HepG2 (cell line): ENCODE data around the gene FCHO1. TPM values are rescaled to one million over a fixed set of nuclear protein-coding genes. Genes with fewer than 3 reads are reported as not detected.

Experiments
- EHMT2 ChIP-seq: fragments of 200-600 bp; sonication (generic); IDR thresholded peaks from 2 replicates; pipeline ENCODE4 v1.7.0; 2017; ENCODE audit warnings: antibody characterized with exemption, low read depth, low read length, borderline replicate concordance
- FOXK1 ChIP-seq: sonication (generic); formaldehyde crosslinking; IDR thresholded peaks from 2 replicates; pipeline ENCODE4 v1.4.0; 2020; ENCODE audit warnings: low read depth, missing genetic modification reagents, borderline replicate concordance
- HMG20A ChIP-seq: IDR thresholded peaks from 2 replicates; pipeline ENCODE4 v1.6.1; 2016; ENCODE audit warnings: borderline replicate concordance
- HMGA1 ChIP-seq: sonication (generic); formaldehyde crosslinking; conservative IDR thresholded peaks from 2 replicates; pipeline ENCODE4 v1.4.0; 2020; ENCODE audit warnings: missing genetic modification reagents
- KDM5B ChIP-seq: sonication (generic); formaldehyde crosslinking; IDR thresholded peaks from 2 replicates; pipeline ENCODE4 v1.4.0; 2020; ENCODE audit warnings: missing genetic modification reagents, mild to moderate bottlenecking, borderline replicate concordance
- NCOR1 ChIP-seq: fragments of 200-600 bp; sonication (generic); IDR thresholded peaks from 2 replicates; pipeline ENCODE4 v1.7.0; 2017; ENCODE audit warnings: antibody characterized with exemption, low read length, borderline replicate concordance
- NPAS2 ChIP-seq: sonication (generic); formaldehyde crosslinking; IDR thresholded peaks from 2 replicates; pipeline ENCODE4 v1.8.0; 2022; ENCODE audit warnings: mild to moderate bottlenecking, missing genetic modification reagents, borderline replicate concordance
- PITX1 ChIP-seq: sonication (generic); formaldehyde crosslinking; IDR thresholded peaks from 2 replicates; pipeline ENCODE4 v1.5.1; 2020; ENCODE audit warnings: mild to moderate bottlenecking, missing genetic modification reagents
- PRMT3 ChIP-seq: sonication (generic); formaldehyde crosslinking; IDR thresholded peaks from 2 replicates; pipeline ENCODE4 v1.8.1; 2022; ENCODE audit warnings: low read depth, mild to moderate bottlenecking, moderate library complexity, missing genetic modification reagents, borderline replicate concordance
- RFXANK ChIP-seq: IDR thresholded peaks from 2 replicates; pipeline ENCODE4 v1.6.1; 2016
- SIX1 ChIP-seq: sonication (generic); formaldehyde crosslinking; IDR thresholded peaks from 2 replicates; pipeline ENCODE4 v1.4.0; 2020; ENCODE audit warnings: missing genetic modification reagents, borderline replicate concordance
- SMARCC2 ChIP-seq: fragments of 450-650 bp; IDR thresholded peaks from 2 replicates; pipeline ENCODE4 v1.6.1; 2017; ENCODE audit warnings: antibody characterized with exemption, mild to moderate bottlenecking
- SNAI1 ChIP-seq: sonication (generic); formaldehyde crosslinking; IDR thresholded peaks from 2 replicates; pipeline ENCODE4 v1.5.0; 2020; ENCODE audit warnings: mild to moderate bottlenecking, missing genetic modification reagents, borderline replicate concordance
- ZNF674 ChIP-seq: sonication (generic); formaldehyde crosslinking; IDR thresholded peaks from 2 replicates; pipeline ENCODE4 v1.5.0; 2020; ENCODE audit warnings: low read depth, mild to moderate bottlenecking, missing genetic modification reagents
- ZNF766 ChIP-seq: sonication (generic); formaldehyde crosslinking; IDR thresholded peaks from 2 replicates; pipeline ENCODE4 v1.5.0; 2020; ENCODE audit warnings: missing genetic modification reagents, borderline replicate concordance
- ZSCAN31 ChIP-seq: sonication (generic); formaldehyde crosslinking; IDR thresholded peaks from 2 replicates; pipeline ENCODE4 v1.5.0; 2020; ENCODE audit warnings: low read depth, mild to moderate bottlenecking, missing genetic modification reagents
- ZZZ3 ChIP-seq: sonication (generic); formaldehyde crosslinking; IDR thresholded peaks from 2 replicates; pipeline ENCODE4 v1.4.0; 2020; ENCODE audit warnings: missing genetic modification reagents, mild to moderate bottlenecking, borderline replicate concordance
- polyA plus RNA-seq, 8 experiments: library from polyadenylated mRNA; depleted of rRNA in 3 of 8; stranded (reverse) in 7 of 8; unstranded in 1 of 8; fragments of >200 nt; fragmentation: Illumina TruSeq in 4 of 8; extraction: Trizol in 4 of 8; gene quantifications; 2 replicates each; pipeline versions ENCODE4 v1.2.1 to v1.2.3, GENCODE V29; 2011 to 2016; ENCODE audit warnings: low read depth in 4 of 8, missing spikeins in 1 of 8, mixed read lengths in 1 of 8; ENCODE audit not compliant: insufficient read depth in 1 of 8
- total RNA-seq, 5 experiments: library from RNA; depleted of rRNA; stranded (reverse); fragments of >200 nt; fragmentation: Illumina TruSeq; extraction: Trizol; gene quantifications; 2 replicates each; pipeline ENCODE4 v1.2.3, GENCODE V29; 2016; ENCODE audit warnings: low read depth in 1 of 5
- TF ChIP-seq, protein P1 (sequence below): sonication (generic); formaldehyde crosslinking; IDR thresholded peaks from 2 replicates; pipeline ENCODE4 v1.4.0; 2020; ENCODE audit warnings: missing genetic modification reagents, borderline replicate concordance
- TF ChIP-seq, protein P2 (sequence below): sonication (generic); formaldehyde crosslinking; IDR thresholded peaks from 2 replicates; pipeline ENCODE4 v1.4.0; 2020; ENCODE audit warnings: missing genetic modification reagents, mild to moderate bottlenecking, borderline replicate concordance
- TF ChIP-seq, protein P3 (sequence below): sonication (generic); formaldehyde crosslinking; IDR thresholded peaks from 2 replicates; pipeline ENCODE4 v1.4.0; 2020; ENCODE audit warnings: missing genetic modification reagents

The FCHO1 gene
- total and polyA plus RNA-seq, 2 of the 13 experiments (the other 11 are each of a cell fraction or from before 2014, with no cell fraction given), result 1.3 to 3.1 TPM

DNA sequence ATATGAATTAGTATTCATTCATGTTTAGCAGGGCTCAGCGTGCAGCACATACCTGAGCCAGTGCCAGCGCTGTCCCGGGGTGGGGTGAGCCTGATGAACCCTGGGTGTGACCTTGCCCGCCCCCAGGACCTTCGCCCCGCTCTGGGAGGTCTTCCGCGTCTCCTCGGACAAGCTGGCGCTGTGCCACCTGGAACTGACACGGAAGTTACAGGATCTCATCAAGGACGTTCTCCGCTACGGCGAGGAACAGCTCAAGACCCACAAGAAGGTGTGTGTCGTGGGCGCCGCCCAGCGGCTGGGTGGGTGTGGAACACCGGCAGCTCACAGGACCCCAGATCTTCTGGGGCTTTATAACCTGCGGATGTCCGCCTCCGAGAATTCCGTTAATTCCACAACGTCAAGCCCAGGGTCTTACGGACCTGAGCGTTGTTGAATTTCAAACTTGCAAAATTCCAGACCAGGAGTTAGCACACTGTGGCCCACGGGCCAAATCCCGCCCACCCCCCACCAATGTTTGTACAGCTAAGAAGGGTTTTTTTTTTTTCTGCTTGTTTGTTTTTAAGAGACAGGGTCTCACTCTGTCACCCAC is 15.4 kb downstream of the FCHO1 start (continued):
- TF ChIP-seq, protein P1, sequence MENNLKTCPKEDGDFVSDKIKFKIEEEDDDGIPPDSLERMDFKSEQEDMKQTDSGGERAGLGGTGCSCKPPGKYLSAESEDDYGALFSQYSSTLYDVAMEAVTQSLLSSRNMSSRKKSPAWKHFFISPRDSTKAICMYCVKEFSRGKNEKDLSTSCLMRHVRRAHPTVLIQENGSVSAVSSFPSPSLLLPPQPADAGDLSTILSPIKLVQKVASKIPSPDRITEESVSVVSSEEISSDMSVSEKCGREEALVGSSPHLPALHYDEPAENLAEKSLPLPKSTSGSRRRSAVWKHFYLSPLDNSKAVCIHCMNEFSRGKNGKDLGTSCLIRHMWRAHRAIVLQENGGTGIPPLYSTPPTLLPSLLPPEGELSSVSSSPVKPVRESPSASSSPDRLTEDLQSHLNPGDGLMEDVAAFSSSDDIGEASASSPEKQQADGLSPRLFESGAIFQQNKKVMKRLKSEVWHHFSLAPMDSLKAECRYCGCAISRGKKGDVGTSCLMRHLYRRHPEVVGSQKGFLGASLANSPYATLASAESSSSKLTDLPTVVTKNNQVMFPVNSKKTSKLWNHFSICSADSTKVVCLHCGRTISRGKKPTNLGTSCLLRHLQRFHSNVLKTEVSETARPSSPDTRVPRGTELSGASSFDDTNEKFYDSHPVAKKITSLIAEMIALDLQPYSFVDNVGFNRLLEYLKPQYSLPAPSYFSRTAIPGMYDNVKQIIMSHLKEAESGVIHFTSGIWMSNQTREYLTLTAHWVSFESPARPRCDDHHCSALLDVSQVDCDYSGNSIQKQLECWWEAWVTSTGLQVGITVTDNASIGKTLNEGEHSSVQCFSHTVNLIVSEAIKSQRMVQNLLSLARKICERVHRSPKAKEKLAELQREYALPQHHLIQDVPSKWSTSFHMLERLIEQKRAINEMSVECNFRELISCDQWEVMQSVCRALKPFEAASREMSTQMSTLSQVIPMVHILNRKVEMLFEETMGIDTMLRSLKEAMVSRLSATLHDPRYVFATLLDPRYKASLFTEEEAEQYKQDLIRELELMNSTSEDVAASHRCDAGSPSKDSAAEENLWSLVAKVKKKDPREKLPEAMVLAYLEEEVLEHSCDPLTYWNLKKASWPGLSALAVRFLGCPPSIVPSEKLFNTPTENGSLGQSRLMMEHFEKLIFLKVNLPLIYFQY (CRISPR knock-in tag), result no peak
- no peak for TF ChIP-seq RFXANK (CRISPR knock-in tag)
- TF ChIP-seq HMGA1 (CRISPR knock-in tag), result no peak
- peak; percentile 56; the same call in 1 of the 2 replicates for TF ChIP-seq SIX1
- peak; percentile 45; the same call in 1 of the 2 replicates for TF ChIP-seq NCOR1
- no peak for TF ChIP-seq PRMT3 (CRISPR knock-in tag)
- TF ChIP-seq PITX1 (CRISPR knock-in tag), result peak; percentile 60; the same call in 1 of the 2 replicates
- no peak for TF ChIP-seq SMARCC2
- TF ChIP-seq ZNF674, result no peak
- no peak for TF ChIP-seq ZZZ3 (CRISPR knock-in tag)
- TF ChIP-seq HMG20A (CRISPR knock-in tag), result peak; percentile 50; the same call in 1 of the 2 replicates
- no peak for TF ChIP-seq FOXK1 (CRISPR knock-in tag)
- TF ChIP-seq ZNF766 (CRISPR knock-in tag), result peak; percentile 61; the same call in 1 of the 2 replicates
- no peak for TF ChIP-seq EHMT2
- TF ChIP-seq NPAS2 (CRISPR knock-in tag), result no peak
- TF ChIP-seq, protein P2, sequence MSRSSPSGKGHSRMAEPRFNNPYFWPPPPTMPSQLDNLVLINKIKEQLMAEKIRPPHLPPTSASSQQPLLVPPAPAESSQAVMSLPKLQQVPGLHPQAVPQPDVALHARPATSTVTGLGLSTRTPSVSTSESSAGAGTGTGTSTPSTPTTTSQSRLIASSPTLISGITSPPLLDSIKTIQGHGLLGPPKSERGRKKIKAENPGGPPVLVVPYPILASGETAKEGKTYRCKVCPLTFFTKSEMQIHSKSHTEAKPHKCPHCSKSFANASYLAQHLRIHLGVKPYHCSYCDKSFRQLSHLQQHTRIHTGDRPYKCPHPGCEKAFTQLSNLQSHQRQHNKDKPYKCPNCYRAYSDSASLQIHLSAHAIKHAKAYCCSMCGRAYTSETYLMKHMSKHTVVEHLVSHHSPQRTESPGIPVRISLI (CRISPR knock-in tag), result peak; percentile 56; the same call in 1 of the 2 replicates
- peak; percentile 39; the same call in 1 of the 2 replicates for TF ChIP-seq SNAI1 (CRISPR knock-in tag)
- peak; percentile 68; the same call in 1 of the 2 replicates for TF ChIP-seq KDM5B
- TF ChIP-seq ZSCAN31 (CRISPR knock-in tag), result no peak
- TF ChIP-seq, protein P3, sequence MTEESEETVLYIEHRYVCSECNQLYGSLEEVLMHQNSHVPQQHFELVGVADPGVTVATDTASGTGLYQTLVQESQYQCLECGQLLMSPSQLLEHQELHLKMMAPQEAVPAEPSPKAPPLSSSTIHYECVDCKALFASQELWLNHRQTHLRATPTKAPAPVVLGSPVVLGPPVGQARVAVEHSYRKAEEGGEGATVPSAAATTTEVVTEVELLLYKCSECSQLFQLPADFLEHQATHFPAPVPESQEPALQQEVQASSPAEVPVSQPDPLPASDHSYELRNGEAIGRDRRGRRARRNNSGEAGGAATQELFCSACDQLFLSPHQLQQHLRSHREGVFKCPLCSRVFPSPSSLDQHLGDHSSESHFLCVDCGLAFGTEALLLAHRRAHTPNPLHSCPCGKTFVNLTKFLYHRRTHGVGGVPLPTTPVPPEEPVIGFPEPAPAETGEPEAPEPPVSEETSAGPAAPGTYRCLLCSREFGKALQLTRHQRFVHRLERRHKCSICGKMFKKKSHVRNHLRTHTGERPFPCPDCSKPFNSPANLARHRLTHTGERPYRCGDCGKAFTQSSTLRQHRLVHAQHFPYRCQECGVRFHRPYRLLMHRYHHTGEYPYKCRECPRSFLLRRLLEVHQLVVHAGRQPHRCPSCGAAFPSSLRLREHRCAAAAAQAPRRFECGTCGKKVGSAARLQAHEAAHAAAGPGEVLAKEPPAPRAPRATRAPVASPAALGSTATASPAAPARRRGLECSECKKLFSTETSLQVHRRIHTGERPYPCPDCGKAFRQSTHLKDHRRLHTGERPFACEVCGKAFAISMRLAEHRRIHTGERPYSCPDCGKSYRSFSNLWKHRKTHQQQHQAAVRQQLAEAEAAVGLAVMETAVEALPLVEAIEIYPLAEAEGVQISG (CRISPR knock-in tag), result peak; percentile 79
